ENCODE data around the gene JPH2.

DNA sequence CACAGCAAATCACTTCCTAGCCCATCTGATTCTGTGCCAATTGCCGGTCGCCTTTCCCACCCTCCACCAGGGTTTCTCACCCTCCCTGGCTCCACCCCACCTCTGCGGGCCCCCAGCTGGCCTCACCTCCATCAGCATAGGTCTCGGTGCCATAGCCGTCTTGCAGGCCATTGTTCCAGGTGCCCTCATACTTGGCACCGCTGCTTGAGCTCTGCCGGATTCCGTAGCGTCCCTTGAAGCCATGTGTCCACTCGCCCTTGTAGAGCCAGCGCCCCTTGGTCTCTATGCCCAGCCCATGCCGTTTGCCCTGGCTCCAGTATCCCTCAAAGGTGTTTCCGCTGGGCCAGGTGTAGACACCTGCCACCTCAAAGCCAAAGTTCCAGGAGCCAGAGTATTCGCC, 787 bp downstream of the JPH2 start:
- TF ChIP-seq, protein P1, sequence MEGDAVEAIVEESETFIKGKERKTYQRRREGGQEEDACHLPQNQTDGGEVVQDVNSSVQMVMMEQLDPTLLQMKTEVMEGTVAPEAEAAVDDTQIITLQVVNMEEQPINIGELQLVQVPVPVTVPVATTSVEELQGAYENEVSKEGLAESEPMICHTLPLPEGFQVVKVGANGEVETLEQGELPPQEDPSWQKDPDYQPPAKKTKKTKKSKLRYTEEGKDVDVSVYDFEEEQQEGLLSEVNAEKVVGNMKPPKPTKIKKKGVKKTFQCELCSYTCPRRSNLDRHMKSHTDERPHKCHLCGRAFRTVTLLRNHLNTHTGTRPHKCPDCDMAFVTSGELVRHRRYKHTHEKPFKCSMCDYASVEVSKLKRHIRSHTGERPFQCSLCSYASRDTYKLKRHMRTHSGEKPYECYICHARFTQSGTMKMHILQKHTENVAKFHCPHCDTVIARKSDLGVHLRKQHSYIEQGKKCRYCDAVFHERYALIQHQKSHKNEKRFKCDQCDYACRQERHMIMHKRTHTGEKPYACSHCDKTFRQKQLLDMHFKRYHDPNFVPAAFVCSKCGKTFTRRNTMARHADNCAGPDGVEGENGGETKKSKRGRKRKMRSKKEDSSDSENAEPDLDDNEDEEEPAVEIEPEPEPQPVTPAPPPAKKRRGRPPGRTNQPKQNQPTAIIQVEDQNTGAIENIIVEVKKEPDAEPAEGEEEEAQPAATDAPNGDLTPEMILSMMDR (IDR thresholded peaks at IDR 0.05; ENCODE audit: insufficient read depth, low read length, poor library complexity, severe bottlenecking): no peak
- no peak for TF ChIP-seq EZH2phosphoT487 (conservative IDR thresholded peaks at IDR 0.05; ENCODE audit: low read length)

Measured in SU-DHL-6 (cell line).